Measurements from ENCODE around the gene NECTIN4. TPM values are rescaled to one million over a fixed set of nuclear protein-coding genes. Genes with fewer than 3 reads are reported as not detected.

Gene NECTIN4
- total and polyA plus RNA-seq, 2 experiments from 2014 or later, result 0.16 TPM; not detected in 1

DNA sequence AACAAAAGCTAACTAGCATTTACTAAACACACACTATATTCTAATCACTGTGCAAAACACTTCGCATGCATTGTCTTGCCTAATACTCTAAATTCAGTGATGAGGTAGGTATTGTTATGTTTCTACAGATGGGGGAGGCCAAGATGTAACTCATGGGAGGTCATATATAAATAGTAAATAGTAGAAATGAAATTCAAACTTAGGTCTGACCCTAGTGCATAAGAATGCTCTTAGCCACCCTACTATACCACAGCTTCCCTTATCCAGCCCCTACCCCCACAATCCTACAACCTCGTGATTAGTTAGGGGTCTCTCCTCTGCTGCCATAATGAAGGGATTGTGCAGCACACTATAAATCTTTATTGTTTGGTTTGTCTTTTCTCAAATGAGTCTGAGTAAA lies 25.2 kb upstream of the NECTIN4 start (continued):
- TF ChIP-seq, protein P1, sequence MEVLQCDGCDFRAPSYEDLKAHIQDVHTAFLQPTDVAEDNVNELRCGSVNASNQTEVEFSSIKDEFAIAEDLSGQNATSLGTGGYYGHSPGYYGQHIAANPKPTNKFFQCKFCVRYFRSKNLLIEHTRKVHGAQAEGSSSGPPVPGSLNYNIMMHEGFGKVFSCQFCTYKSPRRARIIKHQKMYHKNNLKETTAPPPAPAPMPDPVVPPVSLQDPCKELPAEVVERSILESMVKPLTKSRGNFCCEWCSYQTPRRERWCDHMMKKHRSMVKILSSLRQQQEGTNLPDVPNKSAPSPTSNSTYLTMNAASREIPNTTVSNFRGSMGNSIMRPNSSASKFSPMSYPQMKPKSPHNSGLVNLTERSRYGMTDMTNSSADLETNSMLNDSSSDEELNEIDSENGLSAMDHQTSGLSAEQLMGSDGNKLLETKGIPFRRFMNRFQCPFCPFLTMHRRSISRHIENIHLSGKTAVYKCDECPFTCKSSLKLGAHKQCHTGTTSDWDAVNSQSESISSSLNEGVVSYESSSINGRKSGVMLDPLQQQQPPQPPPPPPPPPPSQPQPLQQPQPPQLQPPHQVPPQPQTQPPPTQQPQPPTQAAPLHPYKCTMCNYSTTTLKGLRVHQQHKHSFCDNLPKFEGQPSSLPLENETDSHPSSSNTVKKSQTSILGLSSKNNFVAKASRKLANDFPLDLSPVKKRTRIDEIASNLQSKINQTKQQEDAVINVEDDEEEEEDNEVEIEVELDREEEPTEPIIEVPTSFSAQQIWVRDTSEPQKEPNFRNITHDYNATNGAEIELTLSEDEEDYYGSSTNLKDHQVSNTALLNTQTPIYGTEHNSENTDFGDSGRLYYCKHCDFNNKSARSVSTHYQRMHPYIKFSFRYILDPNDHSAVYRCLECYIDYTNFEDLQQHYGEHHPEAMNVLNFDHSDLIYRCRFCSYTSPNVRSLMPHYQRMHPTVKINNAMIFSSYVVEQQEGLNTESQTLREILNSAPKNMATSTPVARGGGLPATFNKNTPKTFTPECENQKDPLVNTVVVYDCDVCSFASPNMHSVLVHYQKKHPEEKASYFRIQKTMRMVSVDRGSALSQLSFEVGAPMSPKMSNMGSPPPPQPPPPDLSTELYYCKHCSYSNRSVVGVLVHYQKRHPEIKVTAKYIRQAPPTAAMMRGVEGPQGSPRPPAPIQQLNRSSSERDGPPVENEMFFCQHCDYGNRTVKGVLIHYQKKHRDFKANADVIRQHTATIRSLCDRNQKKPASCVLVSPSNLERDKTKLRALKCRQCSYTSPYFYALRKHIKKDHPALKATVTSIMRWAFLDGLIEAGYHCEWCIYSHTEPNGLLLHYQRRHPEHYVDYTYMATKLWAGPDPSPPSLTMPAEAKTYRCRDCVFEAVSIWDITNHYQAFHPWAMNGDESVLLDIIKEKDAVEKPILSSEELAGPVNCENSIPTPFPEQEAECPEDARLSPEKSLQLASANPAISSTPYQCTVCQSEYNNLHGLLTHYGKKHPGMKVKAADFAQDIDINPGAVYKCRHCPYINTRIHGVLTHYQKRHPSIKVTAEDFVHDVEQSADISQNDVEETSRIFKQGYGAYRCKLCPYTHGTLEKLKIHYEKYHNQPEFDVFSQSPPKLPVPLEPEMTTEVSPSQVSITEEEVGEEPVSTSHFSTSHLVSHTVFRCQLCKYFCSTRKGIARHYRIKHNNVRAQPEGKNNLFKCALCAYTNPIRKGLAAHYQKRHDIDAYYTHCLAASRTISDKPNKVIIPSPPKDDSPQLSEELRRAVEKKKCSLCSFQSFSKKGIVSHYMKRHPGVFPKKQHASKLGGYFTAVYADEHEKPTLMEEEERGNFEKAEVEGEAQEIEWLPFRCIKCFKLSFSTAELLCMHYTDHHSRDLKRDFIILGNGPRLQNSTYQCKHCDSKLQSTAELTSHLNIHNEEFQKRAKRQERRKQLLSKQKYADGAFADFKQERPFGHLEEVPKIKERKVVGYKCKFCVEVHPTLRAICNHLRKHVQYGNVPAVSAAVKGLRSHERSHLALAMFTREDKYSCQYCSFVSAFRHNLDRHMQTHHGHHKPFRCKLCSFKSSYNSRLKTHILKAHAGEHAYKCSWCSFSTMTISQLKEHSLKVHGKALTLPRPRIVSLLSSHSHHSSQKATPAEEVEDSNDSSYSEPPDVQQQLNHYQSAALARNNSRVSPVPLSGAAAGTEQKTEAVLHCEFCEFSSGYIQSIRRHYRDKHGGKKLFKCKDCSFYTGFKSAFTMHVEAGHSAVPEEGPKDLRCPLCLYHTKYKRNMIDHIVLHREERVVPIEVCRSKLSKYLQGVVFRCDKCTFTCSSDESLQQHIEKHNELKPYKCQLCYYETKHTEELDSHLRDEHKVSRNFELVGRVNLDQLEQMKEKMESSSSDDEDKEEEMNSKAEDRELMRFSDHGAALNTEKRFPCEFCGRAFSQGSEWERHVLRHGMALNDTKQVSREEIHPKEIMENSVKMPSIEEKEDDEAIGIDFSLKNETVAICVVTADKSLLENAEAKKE (CRISPR knock-in tag; IDR thresholded peaks at IDR 0.05), result no peak
- TF ChIP-seq STAT1 (IDR thresholded peaks at IDR 0.05; ENCODE audit: unreplicated experiment) (no peak), EZH2phosphoT487 (IDR thresholded peaks at IDR 0.05; ENCODE audit: unreplicated experiment) (no peak), POLR2AphosphoS5 (IDR thresholded peaks at IDR 0.05; ENCODE audit: low read depth) (no peak), JUNB (IDR thresholded peaks at IDR 0.05; ENCODE audit: unreplicated experiment) (no peak)

DNA sequence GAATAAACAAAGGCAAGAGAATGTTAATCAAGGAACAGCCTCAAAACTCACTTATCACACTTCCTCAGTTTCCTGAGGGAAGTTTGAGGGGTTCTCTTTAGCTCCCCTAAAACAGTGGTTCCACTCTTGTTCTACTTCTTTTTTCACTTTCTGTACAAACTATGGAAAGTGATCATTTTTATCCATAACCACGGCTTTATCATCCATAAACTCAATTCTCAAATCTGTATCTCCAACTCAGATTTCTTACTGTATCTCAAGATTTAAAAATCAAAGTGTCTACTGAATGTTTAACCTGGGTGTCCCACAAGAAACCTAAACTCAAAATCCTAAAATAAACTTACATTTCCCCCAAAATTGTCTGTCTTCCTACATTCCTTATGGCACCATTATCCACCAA lies 24.6 kb upstream of the NECTIN4 start:
- no peak overlapping the region for H3K4me2 ChIP-seq
- TF ChIP-seq STAT1 (IDR thresholded peaks at IDR 0.05; ENCODE audit: unreplicated experiment) (no peak), NANOG (IDR thresholded peaks at IDR 0.05; ENCODE audit: borderline replicate concordance) (no peak), EZH2 (IDR thresholded peaks at IDR 0.05; ENCODE audit: low read depth, unreplicated experiment) (no peak)
- TF ChIP-seq, protein P2, sequence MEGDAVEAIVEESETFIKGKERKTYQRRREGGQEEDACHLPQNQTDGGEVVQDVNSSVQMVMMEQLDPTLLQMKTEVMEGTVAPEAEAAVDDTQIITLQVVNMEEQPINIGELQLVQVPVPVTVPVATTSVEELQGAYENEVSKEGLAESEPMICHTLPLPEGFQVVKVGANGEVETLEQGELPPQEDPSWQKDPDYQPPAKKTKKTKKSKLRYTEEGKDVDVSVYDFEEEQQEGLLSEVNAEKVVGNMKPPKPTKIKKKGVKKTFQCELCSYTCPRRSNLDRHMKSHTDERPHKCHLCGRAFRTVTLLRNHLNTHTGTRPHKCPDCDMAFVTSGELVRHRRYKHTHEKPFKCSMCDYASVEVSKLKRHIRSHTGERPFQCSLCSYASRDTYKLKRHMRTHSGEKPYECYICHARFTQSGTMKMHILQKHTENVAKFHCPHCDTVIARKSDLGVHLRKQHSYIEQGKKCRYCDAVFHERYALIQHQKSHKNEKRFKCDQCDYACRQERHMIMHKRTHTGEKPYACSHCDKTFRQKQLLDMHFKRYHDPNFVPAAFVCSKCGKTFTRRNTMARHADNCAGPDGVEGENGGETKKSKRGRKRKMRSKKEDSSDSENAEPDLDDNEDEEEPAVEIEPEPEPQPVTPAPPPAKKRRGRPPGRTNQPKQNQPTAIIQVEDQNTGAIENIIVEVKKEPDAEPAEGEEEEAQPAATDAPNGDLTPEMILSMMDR (conservative IDR thresholded peaks at IDR 0.05; ENCODE audit: low read depth in 2 of 2), result no peak
- TF ChIP-seq, protein P3, sequence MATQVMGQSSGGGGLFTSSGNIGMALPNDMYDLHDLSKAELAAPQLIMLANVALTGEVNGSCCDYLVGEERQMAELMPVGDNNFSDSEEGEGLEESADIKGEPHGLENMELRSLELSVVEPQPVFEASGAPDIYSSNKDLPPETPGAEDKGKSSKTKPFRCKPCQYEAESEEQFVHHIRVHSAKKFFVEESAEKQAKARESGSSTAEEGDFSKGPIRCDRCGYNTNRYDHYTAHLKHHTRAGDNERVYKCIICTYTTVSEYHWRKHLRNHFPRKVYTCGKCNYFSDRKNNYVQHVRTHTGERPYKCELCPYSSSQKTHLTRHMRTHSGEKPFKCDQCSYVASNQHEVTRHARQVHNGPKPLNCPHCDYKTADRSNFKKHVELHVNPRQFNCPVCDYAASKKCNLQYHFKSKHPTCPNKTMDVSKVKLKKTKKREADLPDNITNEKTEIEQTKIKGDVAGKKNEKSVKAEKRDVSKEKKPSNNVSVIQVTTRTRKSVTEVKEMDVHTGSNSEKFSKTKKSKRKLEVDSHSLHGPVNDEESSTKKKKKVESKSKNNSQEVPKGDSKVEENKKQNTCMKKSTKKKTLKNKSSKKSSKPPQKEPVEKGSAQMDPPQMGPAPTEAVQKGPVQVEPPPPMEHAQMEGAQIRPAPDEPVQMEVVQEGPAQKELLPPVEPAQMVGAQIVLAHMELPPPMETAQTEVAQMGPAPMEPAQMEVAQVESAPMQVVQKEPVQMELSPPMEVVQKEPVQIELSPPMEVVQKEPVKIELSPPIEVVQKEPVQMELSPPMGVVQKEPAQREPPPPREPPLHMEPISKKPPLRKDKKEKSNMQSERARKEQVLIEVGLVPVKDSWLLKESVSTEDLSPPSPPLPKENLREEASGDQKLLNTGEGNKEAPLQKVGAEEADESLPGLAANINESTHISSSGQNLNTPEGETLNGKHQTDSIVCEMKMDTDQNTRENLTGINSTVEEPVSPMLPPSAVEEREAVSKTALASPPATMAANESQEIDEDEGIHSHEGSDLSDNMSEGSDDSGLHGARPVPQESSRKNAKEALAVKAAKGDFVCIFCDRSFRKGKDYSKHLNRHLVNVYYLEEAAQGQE (IDR thresholded peaks at IDR 0.05; ENCODE audit: unreplicated experiment), result no peak
- TF ChIP-seq, protein P4, sequence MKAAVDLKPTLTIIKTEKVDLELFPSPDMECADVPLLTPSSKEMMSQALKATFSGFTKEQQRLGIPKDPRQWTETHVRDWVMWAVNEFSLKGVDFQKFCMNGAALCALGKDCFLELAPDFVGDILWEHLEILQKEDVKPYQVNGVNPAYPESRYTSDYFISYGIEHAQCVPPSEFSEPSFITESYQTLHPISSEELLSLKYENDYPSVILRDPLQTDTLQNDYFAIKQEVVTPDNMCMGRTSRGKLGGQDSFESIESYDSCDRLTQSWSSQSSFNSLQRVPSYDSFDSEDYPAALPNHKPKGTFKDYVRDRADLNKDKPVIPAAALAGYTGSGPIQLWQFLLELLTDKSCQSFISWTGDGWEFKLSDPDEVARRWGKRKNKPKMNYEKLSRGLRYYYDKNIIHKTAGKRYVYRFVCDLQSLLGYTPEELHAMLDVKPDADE (IDR thresholded peaks at IDR 0.05), result no peak

More for the DNA sequence above, 24.6 kb upstream of the NECTIN4 start:
- Histone ChIP-seq H3K27me3 (ENCODE audit: insufficient read depth) (no peaks in the 10 kb centered on the region), H3K27ac (ENCODE audit: low read depth) (peak overlapping the region; percentile 59; the same call in 1 of the 2 replicates), H3K4me1 (ENCODE audit: insufficient read depth) (peaks cover 14% of the 10 kb centered on the region), H2AFZ (no peak overlapping the region), H3K36me3 (ENCODE audit: insufficient read depth) (no peaks in the 10 kb centered on the region), H3K79me2 (replicated peaks; ENCODE audit: insufficient read depth) (peaks cover 91% of the 10 kb centered on the region), H3K9me2 (ENCODE audit: insufficient read depth) (no peaks in the 10 kb centered on the region), H3K4me3 (no peak overlapping the region), H3F3A (replicated peaks; ENCODE audit: low read depth) (peaks cover 29% of the 10 kb centered on the region), H4K20me1 (replicated peaks; ENCODE audit: insufficient read depth) (peaks cover 51% of the 10 kb centered on the region)
- Mint-ChIP-seq H3K9me3 (no peaks in the 10 kb centered on the region), H3K36me3 (ENCODE audit: low read depth) (peaks cover 1% of the 10 kb centered on the region; the same call in 1 of the 3 replicates), H3K27me3 (ENCODE audit: insufficient read depth, low read depth, poor library complexity) (peaks cover 12% of the 10 kb centered on the region), H3K27ac (no peak overlapping the region), H3K4me3 (no peak overlapping the region), H3K4me1 (peaks cover 9% of the 10 kb centered on the region)
- ATAC-seq (no peak), DNase-seq (ENCODE audit: low spot score) (no peak)

Data from GM23338 (cell line).